GM12878 (cell line): ENCODE data around the gene UBAC2. TPM values are rescaled to one million over a fixed set of nuclear protein-coding genes. Genes with fewer than 3 reads are reported as not detected.

Source experiments
- ATAC-seq: fragments of 200-7000 bp; cut with Tn5 transposase; 3 replicates; pipeline ENCODE4 v1.9.1; 2020; ENCODE audit warnings: mild to moderate bottlenecking, moderate library complexity
- BruUV-seq: library from RNA; stranded (reverse); fragments of 400-500 nt; replicated peaks from 2 replicates; lab custom pipeline; 2021; lab: Mats Ljungman, UMichigan
- CTCF ChIA-PET: fragments of 300-600 bp; sonication (Branson Sonifier 250); formaldehyde crosslinking; extraction: SDS; loops from one replicate; lab custom pipeline; 2021; ENCODE audit warnings: inconsistent platforms; lab: Yijun Ruan, JAX
- POLR2A ChIA-PET: fragments of 350-600 bp; formaldehyde crosslinking; extraction: SDS; loops from one replicate; lab custom pipeline; 2021; ENCODE audit warnings: inconsistent platforms; lab: Charles Lee
- RAD21 ChIA-PET: fragments of 300-600 bp; sonication (Branson Sonifier 250); formaldehyde crosslinking; loops from one replicate; lab custom pipeline; 2023; ENCODE audit warnings: antibody characterized with exemption; ENCODE audit not compliant: unreplicated experiment; lab: Charles Lee
- SMC1A ChIA-PET: fragments of 300-600 bp; sonication (Branson Sonifier 250); formaldehyde crosslinking; loops from one replicate; lab custom pipeline; 2023; ENCODE audit not compliant: unreplicated experiment, uncharacterized antibody; lab: Charles Lee
- DNase-seq: peaks from one replicate; pipeline ENCODE4 v3.0.0-alpha.2; 2011; ENCODE audit warnings: low read depth, low spot score
- FAIRE-seq: peaks from 3 replicates; lab custom pipeline; 2011; peaks lifted over from hg19 to GRCh38; lab: Jason Lieb, UNC
- H2AFZ ChIP-seq: 2 replicates; pipeline ENCODE4 v1.6.0; 2011; ENCODE audit warnings: low read depth, low read length, control low read depth; ENCODE audit not compliant: control insufficient read depth
- H3K27ac ChIP-seq: 2 replicates; pipeline ENCODE4 v1.5.1; 2011; ENCODE audit warnings: control low read depth; ENCODE audit not compliant: control insufficient read depth, insufficient read depth
- H3K27me3 ChIP-seq, 2 experiments: replicated peaks in 1 of 2; 2 replicates each; pipeline versions ENCODE4 v1.6.0 to v1.6.1; 2011; ENCODE audit warnings: low read length in 1 of 2; ENCODE audit not compliant: control insufficient read depth in 2 of 2, insufficient read depth in 2 of 2
- H3K36me3 ChIP-seq, 2 experiments: 2 replicates each; pipeline ENCODE4 v1.5.1; 2011; ENCODE audit warnings: low read length in 1 of 2; ENCODE audit not compliant: control insufficient read depth in 2 of 2, insufficient read depth in 2 of 2
- H3K4me1 ChIP-seq: 2 replicates; pipeline ENCODE4 v1.6.1; 2011; ENCODE audit warnings: mild to moderate bottlenecking, low read length, moderate library complexity, mixed read lengths; ENCODE audit not compliant: control insufficient read depth, insufficient read depth
- H3K4me2 ChIP-seq: 2 replicates; pipeline ENCODE4 v1.6.0; 2011; ENCODE audit warnings: control low read depth; ENCODE audit not compliant: control insufficient read depth, insufficient read depth
- H3K4me3 ChIP-seq: fragments of 200-600 bp; sonication (generic); 2 replicates; pipeline ENCODE4 v1.5.1; 2016
- H3K79me2 ChIP-seq: 2 replicates; pipeline ENCODE4 v1.6.0; 2011; ENCODE audit warnings: low read length; ENCODE audit not compliant: control insufficient read depth, insufficient read depth
- H3K9ac ChIP-seq: 2 replicates; pipeline ENCODE4 v1.8.0; 2011; ENCODE audit warnings: low read length, control low read depth, mixed read lengths; ENCODE audit not compliant: control insufficient read depth, insufficient read depth
- H3K9me3 ChIP-seq: replicated peaks from 3 replicates; pipeline ENCODE4 v1.5.1; 2011; ENCODE audit warnings: mild to moderate bottlenecking, low read length; ENCODE audit not compliant: control insufficient read depth, insufficient read depth
- H4K20me1 ChIP-seq: 2 replicates; pipeline ENCODE4 v1.6.0; 2011; ENCODE audit not compliant: control insufficient read depth, insufficient read depth
- BHLHE40 ChIP-seq, 2 experiments: fragments of 450-650 bp in 1 of 2; IDR thresholded peaks; 2 replicates each; pipeline ENCODE4 v1.6.1; 2011 to 2017; ENCODE audit warnings: low read depth in 2 of 2, borderline replicate concordance in 1 of 2, improper control_type of control experiment in 1 of 2, low read length in 1 of 2, mild to moderate bottlenecking in 1 of 2
- CBX5 ChIP-seq: sonication (generic); IDR thresholded peaks from 2 replicates; pipeline ENCODE4 v1.6.1; 2016; ENCODE audit warnings: low read depth, moderate library complexity, mild to moderate bottlenecking, inconsistent platforms
- CHD1 ChIP-seq: IDR thresholded peaks from 2 replicates; pipeline ENCODE4 v1.6.1; 2012; ENCODE audit warnings: low read depth, low read length, improper control_type of control experiment
- HDAC6 ChIP-seq: fragments of 200-600 bp; sonication (generic); IDR thresholded peaks from one replicate; pipeline ENCODE4 v1.8.0; 2017; ENCODE audit warnings: antibody characterized with exemption; ENCODE audit not compliant: unreplicated experiment
- MTA2 ChIP-seq: fragments of 450-650 bp; IDR thresholded peaks from 2 replicates; pipeline ENCODE4 v1.6.1; 2016; ENCODE audit warnings: low read depth, mild to moderate bottlenecking, moderate library complexity
- NFYA ChIP-seq: IDR thresholded peaks from 2 replicates; pipeline ENCODE4 v1.6.1; 2011; ENCODE audit warnings: low read depth, mild to moderate bottlenecking, low read length, improper control_type of control experiment, borderline replicate concordance
- SRF ChIP-seq, 2 experiments: IDR thresholded peaks; 2 replicates each; pipeline ENCODE4 v1.6.1; 2011; ENCODE audit warnings: low read depth in 2 of 2, low read length in 2 of 2, mild to moderate bottlenecking in 1 of 2, moderate library complexity in 1 of 2
- TCF3 ChIP-seq: IDR thresholded peaks from 2 replicates; pipeline ENCODE4 v1.6.1; 2012; ENCODE audit warnings: low read depth, mild to moderate bottlenecking, low read length, borderline replicate concordance; ENCODE audit not compliant: insufficient read depth
- WGBS: methylation state at CpG from one replicate; pipeline ENCODE4 v1.1.6; 2016; ENCODE audit warnings: low lambda C conversion rate; ENCODE audit not compliant: insufficient replicate concordance, insufficient coverage; ENCODE audit errors: missing lambda C conversion rate; 5-methylcytosine and 5-hydroxymethylcytosine counted together
- in situ Hi-C: fragments of 300-500 bp; cut with MboI; formaldehyde crosslinking; loops from 9 replicates; pipeline ENCODE4 v1.14.3; 2018; ENCODE audit warnings: mixed read lengths
- intact Hi-C: fragments of 100-400 bp; cut with micrococcal nuclease; formaldehyde crosslinking; loops from one replicate; pipeline ENCODE4 v1.14.2; 2022; ENCODE audit not compliant: unreplicated experiment
- polyA plus RNA-seq, 11 experiments: library from polyadenylated mRNA; depleted of rRNA in 4 of 11; unstranded in 6 of 11; stranded (reverse) in 5 of 11; fragments of >200 nt; fragmentation: Nextera tagmentation in 4 of 11; fragmentation: Illumina TruSeq in 1 of 11; extraction: Ambion mirVana in 4 of 11; extraction: Trizol in 1 of 11; gene quantifications; 1 replicate in 1 of 11; 2 replicates in 10 of 11; pipeline versions ENCODE4 v1.2.1 to v1.2.3, GENCODE V29; 2011 to 2016; ENCODE audit warnings: inconsistent platforms in 2 of 11, missing spikeins in 2 of 11, low read depth in 1 of 11
- total RNA-seq, 4 experiments: library from RNA; depleted of rRNA in 3 of 4; stranded (reverse); fragments of >200 nt in 3 of 4; fragmentation: Illumina TruSeq in 1 of 4; extraction: Trizol in 1 of 4; gene quantifications; 2 replicates each; pipeline versions ENCODE4 v1.2.1 to v1.2.3, GENCODE V29; 2013 to 2021
- TF ChIP-seq, protein P1 (sequence below): fragments of 150-350 bp; IDR thresholded peaks from 2 replicates; pipeline ENCODE4 v1.6.1; 2014; ENCODE audit warnings: mild to moderate bottlenecking, low read depth, low read length

The UBAC2 gene
- total and polyA plus RNA-seq, 10 of the 15 experiments (the other 5 are each of a cell fraction or from before 2014, with no cell fraction given): 3.0 to 54.6 (median 17.4) TPM

GRCh38 chr13:99278843-99279242 lies 78.2 kb downstream of the UBAC2 start (continued):
- TF ChIP-seq SRF (IDR thresholded peaks at IDR 0.05; ENCODE audit: low read depth in 2 of 2, low read length in 2 of 2): no peak

DNA sequence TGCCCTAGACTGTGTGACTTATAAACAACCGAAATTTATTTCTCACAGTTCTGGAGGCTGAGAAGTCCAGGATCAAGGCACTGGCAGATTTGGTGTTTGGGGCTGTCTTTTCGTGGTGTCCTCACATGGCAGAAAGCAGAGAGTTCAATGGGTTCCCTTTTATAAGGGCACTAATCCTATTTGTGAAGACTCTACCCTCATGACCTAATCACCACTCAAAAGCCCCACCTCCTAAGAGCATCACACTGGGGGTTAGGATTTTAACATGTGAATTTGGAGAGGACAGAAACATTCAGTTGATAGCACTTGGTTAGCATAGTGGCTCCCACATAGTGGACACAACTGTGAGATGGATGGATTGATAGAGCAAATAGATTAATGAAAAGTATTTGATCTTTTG lies 79.0 kb downstream of the UBAC2 start:
- H3K27ac ChIP-seq: no peak overlapping the region
- no peaks in the 10 kb centered on the region; a peak in 2 of 4 replicates for H3K36me3 ChIP-seq
- H4K20me1 ChIP-seq: no peaks in the 10 kb centered on the region
- 100% methylated on average over 2 of the region's 2 CpGs for WGBS
- ChIA-PET SMC1A (interaction anchor here (0.9 to 8.5 kb wide), 6 partner anchors 9 to 156 kb away, joined by 3 to 132 read pairs (median 10); no protein-coding TSS in a partner anchor), POLR2A (interaction anchor here (1.6 kb wide), 1 partner anchor 9 kb away, joined by 5 read pairs; no protein-coding TSS in a partner anchor), CTCF (interaction anchor here (1.5 to 6.7 kb wide), 5 partner anchors 9 to 157 kb away, joined by 4 to 54 read pairs (median 14); no protein-coding TSS in a partner anchor), RAD21 (interaction anchor here (1.0 to 7.9 kb wide), 6 partner anchors 10 to 156 kb away, joined by 3 to 106 read pairs (median 4); no protein-coding TSS in a partner anchor)
- intact Hi-C loops (loop anchor here (5.0 kb wide), 1 partner anchor 153 kb away; no protein-coding TSS in a partner anchor), in situ Hi-C loops (no loop called here)
- TF ChIP-seq HDAC6 (no peak), MTA2 (no peak), TCF3 (no peak), CBX5 (no peak), BHLHE40 (IDR thresholded peaks at IDR 0.05; ENCODE audit: borderline replicate concordance in 1 of 2, low read depth in 2 of 2, low read length in 1 of 2) (no peak), CHD1 (no peak), NFYA (no peak)
- TF ChIP-seq, protein P1, sequence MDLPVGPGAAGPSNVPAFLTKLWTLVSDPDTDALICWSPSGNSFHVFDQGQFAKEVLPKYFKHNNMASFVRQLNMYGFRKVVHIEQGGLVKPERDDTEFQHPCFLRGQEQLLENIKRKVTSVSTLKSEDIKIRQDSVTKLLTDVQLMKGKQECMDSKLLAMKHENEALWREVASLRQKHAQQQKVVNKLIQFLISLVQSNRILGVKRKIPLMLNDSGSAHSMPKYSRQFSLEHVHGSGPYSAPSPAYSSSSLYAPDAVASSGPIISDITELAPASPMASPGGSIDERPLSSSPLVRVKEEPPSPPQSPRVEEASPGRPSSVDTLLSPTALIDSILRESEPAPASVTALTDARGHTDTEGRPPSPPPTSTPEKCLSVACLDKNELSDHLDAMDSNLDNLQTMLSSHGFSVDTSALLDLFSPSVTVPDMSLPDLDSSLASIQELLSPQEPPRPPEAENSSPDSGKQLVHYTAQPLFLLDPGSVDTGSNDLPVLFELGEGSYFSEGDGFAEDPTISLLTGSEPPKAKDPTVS: no peak
- ATAC-seq (no peak), FAIRE-seq (no peak), DNase-seq (no peak)
- H3K79me2 ChIP-seq: peaks cover 10% of the 10 kb centered on the region
- no peak overlapping the region for H3K9ac ChIP-seq
- peaks cover 55% of the 10 kb centered on the region for H3K4me1 ChIP-seq
- H3K9me3 ChIP-seq: no peaks in the 10 kb centered on the region
- H2AFZ ChIP-seq: no peak overlapping the region
- no peak overlapping the region for H3K4me3 ChIP-seq
- H3K27me3 ChIP-seq: no peaks in the 10 kb centered on the region
- no peak overlapping the region for H3K4me2 ChIP-seq
- BruUV-seq: no TSS peak
